Prostate gland (tissue), 2 donors: ENCODE results near the gene CCDC134.

Experiments used
- CTCF ChIP-seq, 4 experiments: fragments of 200-600 bp in 2 of 4; fragments of 450-650 bp in 2 of 4; sonication (generic) in 2 of 4; IDR thresholded peaks; 1 replicate in 3 of 4; 2 replicates in 1 of 4; pipeline ENCODE4 v1.5.1; 2016 to 2019; ENCODE audit warnings: antibody characterized with exemption in 4 of 4, mild to moderate bottlenecking in 2 of 4, moderate library complexity in 2 of 4
- POLR2AphosphoS5 ChIP-seq: sonication (generic); formaldehyde crosslinking; IDR thresholded peaks from one replicate; pipeline ENCODE4 v1.6.1; 2017; ENCODE audit warnings: antibody characterized with exemption

DNA sequence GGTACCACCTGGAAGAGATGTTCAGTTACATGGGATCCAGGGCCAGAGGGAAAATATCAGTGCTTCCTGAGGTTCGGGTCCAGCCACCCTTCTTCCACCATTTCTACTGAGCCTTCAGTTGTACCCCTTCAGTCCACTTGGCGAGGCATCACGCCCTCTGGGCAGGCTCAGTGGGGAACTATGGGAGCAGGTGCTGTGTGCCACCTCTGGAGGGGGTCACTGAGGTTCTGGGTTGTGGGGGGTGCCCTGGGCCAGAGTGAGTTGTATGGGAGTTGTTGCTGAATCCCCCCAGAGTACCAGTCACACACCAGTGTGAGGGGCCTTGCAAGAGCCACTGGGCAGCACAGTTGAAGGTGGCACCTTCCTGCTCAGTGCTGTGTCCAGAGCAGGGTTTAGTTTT is 29.7 kb downstream of the CCDC134 start:
- no peak for TF ChIP-seq CTCF (IDR thresholded peaks at IDR 0.05)
- no peak for TF ChIP-seq POLR2AphosphoS5
